PFSK-1 (cell line): ENCODE results near the gene HOXC6.

Source experiments
- FOXP2 ChIP-seq: optimal IDR thresholded peaks from 2 replicates; pipeline ENCODE3; 2011; ENCODE audit warnings: borderline replicate concordance, control low read depth, inconsistent platforms; ENCODE audit not compliant: insufficient read depth; ENCODE audit errors: extremely low read length, extremely low read depth
- POLR2AphosphoS5 ChIP-seq: IDR thresholded peaks from 2 replicates; pipeline ENCODE4 v1.6.1; 2012; ENCODE audit warnings: low read depth, mild to moderate bottlenecking, control low read depth, low read length, moderate library complexity
- TAF1 ChIP-seq: IDR thresholded peaks from 2 replicates; pipeline ENCODE4 v1.6.1; 2012; ENCODE audit warnings: low read length, control low read depth, borderline replicate concordance; ENCODE audit not compliant: insufficient read depth

HOXC6 gene

DNA sequence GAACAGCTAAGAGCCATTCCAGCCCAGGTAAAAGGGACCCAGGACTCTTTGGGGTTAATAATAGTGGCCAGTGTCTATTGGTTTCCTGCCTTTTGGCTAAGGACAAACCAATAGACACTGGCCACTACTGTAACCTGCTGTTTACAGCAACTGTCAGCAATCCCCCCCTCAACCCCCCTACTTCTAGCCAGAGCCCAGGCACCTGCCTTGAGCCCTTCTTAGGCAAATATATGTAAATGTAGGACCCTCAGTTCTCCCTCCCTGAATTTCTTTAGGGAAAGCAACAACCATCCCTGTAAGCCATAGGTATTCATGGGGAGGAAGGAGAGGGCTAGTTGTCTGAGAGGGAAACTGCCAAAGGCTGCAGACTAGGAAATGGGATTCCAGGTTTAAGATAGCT, 47.7 kb downstream of the HOXC6 start:
- TF ChIP-seq FOXP2 (no peak), POLR2AphosphoS5 (no peak), TAF1 (no peak)
